ENCODE measurements around the gene DDR2. TPM values are rescaled to one million over a fixed set of nuclear protein-coding genes. Genes with fewer than 3 reads are reported as not detected.

The DDR2 gene
- total and polyA plus RNA-seq, 2 of the 4 experiments (the other 2 are of a cell fraction), result 66.1 to 245 TPM

GRCh38 chr1:162741574-162741973 is 109.3 kb downstream of the DDR2 start:
- intact Hi-C loops (cut with micrococcal nuclease) (no loop called here), dilution Hi-C loops (cut with HindIII; ENCODE audit: low sequenced_read_pairs, unreplicated experiment) (no loop called here), in situ Hi-C loops (cut with MboI; ENCODE audit: low sequenced_read_pairs) (no loop called here)
- no peak overlapping the region for H2BK5ac ChIP-seq (ENCODE audit: low read depth, low read length, poor library complexity, severe bottlenecking)
- H3K4me2 ChIP-seq (ENCODE audit: low read depth, low read length), result no peak overlapping the region
- H2BK15ac ChIP-seq (ENCODE audit: low read depth, low read length), result no peak overlapping the region
- H3K14ac ChIP-seq (replicated peaks; ENCODE audit: low read depth, low read length), result no peak overlapping the region
- no peak overlapping the region for H2AFZ ChIP-seq (replicated peaks; ENCODE audit: low read length, poor library complexity)
- H3K4ac ChIP-seq (ENCODE audit: low read depth, low read length), result no peak overlapping the region
- no peak for TF ChIP-seq CHD1 (IDR thresholded peaks at IDR 0.05; ENCODE audit: low read depth, low read length)
- TF ChIP-seq RCOR1 (IDR thresholded peaks at IDR 0.05; ENCODE audit: insufficient replicate concordance, low read length), result no peak
- no peak for TF ChIP-seq NFE2L2 (IDR thresholded peaks at IDR 0.05; ENCODE audit: low read depth, low read length)
- TF ChIP-seq, protein P1, sequence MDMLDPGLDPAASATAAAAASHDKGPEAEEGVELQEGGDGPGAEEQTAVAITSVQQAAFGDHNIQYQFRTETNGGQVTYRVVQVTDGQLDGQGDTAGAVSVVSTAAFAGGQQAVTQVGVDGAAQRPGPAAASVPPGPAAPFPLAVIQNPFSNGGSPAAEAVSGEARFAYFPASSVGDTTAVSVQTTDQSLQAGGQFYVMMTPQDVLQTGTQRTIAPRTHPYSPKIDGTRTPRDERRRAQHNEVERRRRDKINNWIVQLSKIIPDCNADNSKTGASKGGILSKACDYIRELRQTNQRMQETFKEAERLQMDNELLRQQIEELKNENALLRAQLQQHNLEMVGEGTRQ (IDR thresholded peaks at IDR 0.05; ENCODE audit: low read depth, low read length), result no peak
- TF ChIP-seq MXI1 (IDR thresholded peaks at IDR 0.05; ENCODE audit: borderline replicate concordance, low read depth, low read length), result no peak
- no peak for TF ChIP-seq MAFK (IDR thresholded peaks at IDR 0.05; ENCODE audit: low read depth, low read length)
- no peak for TF ChIP-seq SMC3 (IDR thresholded peaks at IDR 0.05; ENCODE audit: low read depth, low read length)
- TF ChIP-seq RAD21 (IDR thresholded peaks at IDR 0.05; ENCODE audit: low read length), result no peak
- no peak for TF ChIP-seq MAZ (IDR thresholded peaks at IDR 0.05; ENCODE audit: borderline replicate concordance, low read depth, low read length)
- no peak for TF ChIP-seq CEBPB (IDR thresholded peaks at IDR 0.05; ENCODE audit: low read depth, low read length)
- no peak for TF ChIP-seq FOS (IDR thresholded peaks at IDR 0.05; ENCODE audit: low read depth, low read length)
- TF ChIP-seq RFX5 (IDR thresholded peaks at IDR 0.05; ENCODE audit: low read depth, low read length), result no peak
- TF ChIP-seq ELK1 (IDR thresholded peaks at IDR 0.05; ENCODE audit: borderline replicate concordance, low read depth, low read length), result no peak
- no peak for TF ChIP-seq BHLHE40 (IDR thresholded peaks at IDR 0.05; ENCODE audit: low read depth, low read length)
- TF ChIP-seq, protein P2, sequence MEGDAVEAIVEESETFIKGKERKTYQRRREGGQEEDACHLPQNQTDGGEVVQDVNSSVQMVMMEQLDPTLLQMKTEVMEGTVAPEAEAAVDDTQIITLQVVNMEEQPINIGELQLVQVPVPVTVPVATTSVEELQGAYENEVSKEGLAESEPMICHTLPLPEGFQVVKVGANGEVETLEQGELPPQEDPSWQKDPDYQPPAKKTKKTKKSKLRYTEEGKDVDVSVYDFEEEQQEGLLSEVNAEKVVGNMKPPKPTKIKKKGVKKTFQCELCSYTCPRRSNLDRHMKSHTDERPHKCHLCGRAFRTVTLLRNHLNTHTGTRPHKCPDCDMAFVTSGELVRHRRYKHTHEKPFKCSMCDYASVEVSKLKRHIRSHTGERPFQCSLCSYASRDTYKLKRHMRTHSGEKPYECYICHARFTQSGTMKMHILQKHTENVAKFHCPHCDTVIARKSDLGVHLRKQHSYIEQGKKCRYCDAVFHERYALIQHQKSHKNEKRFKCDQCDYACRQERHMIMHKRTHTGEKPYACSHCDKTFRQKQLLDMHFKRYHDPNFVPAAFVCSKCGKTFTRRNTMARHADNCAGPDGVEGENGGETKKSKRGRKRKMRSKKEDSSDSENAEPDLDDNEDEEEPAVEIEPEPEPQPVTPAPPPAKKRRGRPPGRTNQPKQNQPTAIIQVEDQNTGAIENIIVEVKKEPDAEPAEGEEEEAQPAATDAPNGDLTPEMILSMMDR (conservative IDR thresholded peaks at IDR 0.05; ENCODE audit: low read depth, low read length), result no peak
- H2BK120ac ChIP-seq (ENCODE audit: low read depth, low read length), result no peak overlapping the region
- POLR2A ChIA-PET (ENCODE audit: unreplicated experiment), result no interaction called here
- no CpG with 5 or more reads among the region's 2 CpGs for WGBS, 2 experiments (ENCODE audit: extremely low coverage in 2 of 2, insufficient read length in 1 of 2)
- no peak overlapping the region for H3K4me3 ChIP-seq (ENCODE audit: insufficient read depth, low read depth, low read length)
- peaks cover 18 to 38% of the 10 kb centered on the region in 2 experiments for H3K79me1 ChIP-seq (ENCODE audit: low read depth in 1 of 2, low read length in 2 of 2)
- BruUV-seq (replicated peaks), result no TSS peak
- H3K23ac ChIP-seq (ENCODE audit: low read depth, low read length), result no peak overlapping the region
- H3K27ac ChIP-seq (ENCODE audit: insufficient read depth, low read length), result peak overlapping the region; percentile 61; the same call in 1 of the 2 replicates
- H3K18ac ChIP-seq (ENCODE audit: low read depth, low read length), result peak overlapping the region; percentile 85
- DNase-seq, result no peak
- H3K9ac ChIP-seq (ENCODE audit: low read depth, low read length), result no peak overlapping the region
- no peak overlapping the region for H2AK5ac ChIP-seq (ENCODE audit: low read depth, low read length)
- H4K5ac ChIP-seq (ENCODE audit: low read depth, low read length), result peak overlapping the region; percentile 87
- CTCF ChIA-PET, result no interaction called here
- ATAC-seq (ENCODE audit: low read depth), result no peak
- H3K9me1 ChIP-seq (ENCODE audit: insufficient read depth, low read length), result peaks cover 9% of the 10 kb centered on the region
- H2AK9ac ChIP-seq (replicated peaks; ENCODE audit: low read depth, low read length, poor library complexity), result no peak overlapping the region
- H3K27me3 ChIP-seq (ENCODE audit: control insufficient read depth, insufficient read depth, low read length), result no peaks in the 10 kb centered on the region
- peaks cover 17% of the 10 kb centered on the region for H3K36me3 ChIP-seq (ENCODE audit: control insufficient read depth, insufficient read depth, low read length)
- no peak overlapping the region for H3K56ac ChIP-seq (ENCODE audit: extremely low read depth, insufficient read depth, low read length)
- H4K8ac ChIP-seq (ENCODE audit: low read depth in 2 of 2, low read length in 2 of 2), result no peak overlapping the region
- no peak overlapping the region for H2BK20ac ChIP-seq (ENCODE audit: low read depth, low read length)
- H3K4me1 ChIP-seq (ENCODE audit: control insufficient read depth, insufficient read depth, low read length), result peaks cover 5% of the 10 kb centered on the region
- peaks cover 2% of the 10 kb centered on the region; the same call in 1 of the 2 replicates for H3K9me3 ChIP-seq (ENCODE audit: control insufficient read depth, insufficient read depth, low read length)
- H4K20me1 ChIP-seq (ENCODE audit: insufficient read depth, low read length), result peaks cover 19% of the 10 kb centered on the region; the same call in 1 of the 2 replicates
- H4K91ac ChIP-seq (ENCODE audit: insufficient read depth, low read depth, low read length), result no peak overlapping the region

Measured in IMR-90 (cell line).